Activated CD4-positive, CD25-positive, alpha-beta regulatory T cell treated with anti-CD3 and anti-CD28 coated beads, Interleukin-2, amount 50 U/mL, for 24 hours (primary cell): ENCODE results near the gene B4GALT7.

ENCODE experiments used
- ATAC-seq, 2 donors: fragments of 150-1000 bp; cut with Tn5 transposase; one replicate each; pipeline ENCODE4 v1.10.0; 2021; ENCODE audit warnings: mild to moderate bottlenecking in 1 of 2, moderate library complexity in 1 of 2

The B4GALT7 gene

DNA sequence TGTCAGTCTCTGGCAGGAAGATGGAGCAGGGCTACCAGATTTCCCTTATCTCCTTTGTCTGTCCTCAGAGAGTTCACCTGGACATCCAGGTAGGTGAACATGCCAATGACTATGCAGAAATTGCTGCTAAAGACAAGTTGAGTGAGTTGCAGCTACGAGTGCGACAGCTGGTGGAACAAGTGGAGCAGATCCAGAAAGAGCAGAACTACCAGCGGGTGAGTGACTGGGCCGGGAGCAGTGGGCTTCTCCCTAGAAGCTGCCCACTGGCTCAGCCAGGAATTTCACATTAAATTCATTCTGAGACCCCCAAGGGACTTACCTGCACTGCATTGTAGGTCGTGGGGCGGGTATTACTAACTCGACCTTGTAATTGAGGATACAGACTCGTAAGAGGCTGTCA, 5.9 kb upstream of the B4GALT7 start:
- no peak for ATAC-seq

GRCh38 chr5:177595026-177595585, 4.8 kb upstream of the B4GALT7 start:
- ATAC-seq: no peak

DNA sequence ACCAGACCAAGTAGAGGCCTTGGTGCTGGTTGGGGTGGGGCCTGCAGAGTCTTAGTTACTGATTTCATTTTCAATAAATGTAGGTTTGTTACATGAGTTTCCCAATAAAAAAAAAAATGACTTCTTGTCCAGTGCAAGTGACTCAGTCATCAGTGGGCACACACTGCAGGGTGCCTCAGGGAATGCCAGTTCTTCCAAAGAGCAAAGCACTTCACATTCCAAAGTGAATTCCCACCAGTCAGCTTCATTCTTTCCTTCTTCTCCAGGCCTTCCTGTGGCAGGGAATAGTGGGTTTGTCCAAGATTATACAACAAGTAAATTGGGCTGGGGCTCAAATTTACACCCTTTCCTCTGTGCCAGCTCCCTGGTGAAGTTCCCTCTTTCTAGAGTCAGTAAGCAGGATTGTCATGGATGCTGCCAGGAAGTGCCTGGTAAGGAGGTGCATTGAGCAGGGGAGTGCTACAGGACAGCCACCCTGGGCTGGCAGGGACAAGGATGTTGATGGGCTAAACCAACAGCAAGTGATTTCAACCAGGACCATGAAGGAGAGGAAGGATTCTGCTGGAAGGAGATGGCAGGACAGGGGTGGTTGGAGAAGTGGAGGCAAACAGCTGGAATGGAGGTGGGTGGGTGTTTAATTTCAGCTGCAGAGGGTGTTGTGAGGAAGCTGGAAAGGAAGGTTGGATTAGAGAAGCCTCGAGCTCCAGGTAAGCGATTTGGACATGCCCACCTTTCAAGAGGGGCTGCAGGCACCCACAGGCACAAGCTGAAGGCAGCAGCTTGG, 3.7 kb upstream of the B4GALT7 start:
- no peak for ATAC-seq

- ATAC-seq: no peak
Observed at GRCh38 chr5:177596775-177597238, 3.1 kb upstream of the B4GALT7 start.

DNA sequence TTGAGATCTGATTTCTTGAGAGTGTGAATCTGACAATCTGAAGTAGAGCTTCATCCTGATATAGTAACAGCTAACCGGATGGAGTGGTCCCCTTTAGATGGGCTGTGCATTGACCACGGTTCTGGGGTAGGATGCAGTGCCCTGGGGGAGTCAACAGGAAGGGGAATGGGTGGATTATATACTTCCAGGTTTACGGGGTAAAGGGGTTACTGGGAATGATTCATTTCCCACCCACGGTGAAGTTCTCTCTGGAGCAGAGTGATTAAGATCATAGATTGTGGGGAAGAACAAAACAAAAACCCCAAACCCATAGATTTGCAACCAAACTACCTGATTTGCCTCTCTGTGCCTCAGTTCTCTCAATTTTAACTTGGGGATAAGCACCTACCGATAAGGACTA, 1.5 kb upstream of the B4GALT7 start:
- no peak for ATAC-seq

DNA sequence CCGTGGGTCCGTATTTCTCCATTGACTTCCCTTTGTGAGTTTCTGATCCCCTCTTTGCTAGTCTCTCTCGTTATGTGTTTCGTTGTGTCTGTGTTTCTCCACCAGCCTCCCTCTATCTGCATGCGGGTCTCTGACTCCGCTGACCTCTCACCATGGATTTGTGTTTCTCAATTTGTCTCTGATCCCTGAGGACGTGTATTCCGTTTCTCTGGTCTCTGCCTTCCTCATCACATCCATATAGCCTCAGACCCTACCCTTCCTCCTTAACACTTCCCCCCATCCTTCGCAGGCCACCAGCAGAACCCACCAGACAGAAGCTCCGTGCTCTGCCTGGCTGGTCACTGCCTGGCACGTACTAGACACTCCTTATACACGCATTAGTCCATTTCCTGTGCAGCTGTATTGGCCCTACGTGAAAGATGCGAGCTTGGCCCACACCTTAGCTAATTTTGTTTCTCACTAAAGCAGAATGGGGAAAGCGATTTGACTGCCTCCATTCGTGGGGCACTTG, 631 bp downstream of the B4GALT7 start:
- no peak for ATAC-seq

- ATAC-seq: no peak
Observed at GRCh38 chr5:177601126-177601525, 1.2 kb downstream of the B4GALT7 start.

GRCh38 chr5:177601577-177602457, 1.9 kb downstream of the B4GALT7 start:
- ATAC-seq: no peak

DNA sequence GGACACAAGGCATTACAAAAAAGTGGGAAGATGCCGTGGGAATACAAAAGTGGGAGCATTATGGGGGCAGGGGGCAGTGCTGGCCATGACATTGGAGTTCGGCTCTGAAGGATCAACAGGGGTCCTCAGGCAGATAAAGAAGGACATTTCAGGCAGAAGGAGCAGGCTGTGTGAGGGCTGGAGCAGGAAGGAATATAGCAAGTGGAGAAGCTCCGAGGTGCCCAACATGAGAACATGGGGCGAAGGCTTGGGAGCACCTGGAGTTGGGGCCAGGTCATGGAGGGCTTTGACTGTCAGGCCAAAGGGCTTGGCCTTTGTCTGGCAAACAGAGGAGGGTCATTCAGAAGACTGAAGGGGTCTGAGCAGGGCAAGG, 2.5 kb downstream of the B4GALT7 start:
- no peak for ATAC-seq

GRCh38 chr5:177603631-177604030, 3.7 kb downstream of the B4GALT7 start:
- no peak for ATAC-seq

DNA sequence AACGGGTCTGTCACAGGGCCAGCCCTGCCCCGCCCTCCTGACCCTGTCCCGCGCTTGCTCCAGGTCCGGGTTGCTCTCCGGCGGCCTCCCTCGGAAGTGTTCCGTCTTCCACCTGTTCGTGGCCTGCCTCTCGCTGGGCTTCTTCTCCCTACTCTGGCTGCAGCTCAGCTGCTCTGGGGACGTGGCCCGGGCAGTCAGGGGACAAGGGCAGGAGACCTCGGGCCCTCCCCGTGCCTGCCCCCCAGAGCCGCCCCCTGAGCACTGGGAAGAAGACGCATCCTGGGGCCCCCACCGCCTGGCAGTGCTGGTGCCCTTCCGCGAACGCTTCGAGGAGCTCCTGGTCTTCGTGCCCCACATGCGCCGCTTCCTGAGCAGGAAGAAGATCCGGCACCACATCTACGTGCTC, 4.2 kb downstream of the B4GALT7 start:
- ATAC-seq: no peak

DNA sequence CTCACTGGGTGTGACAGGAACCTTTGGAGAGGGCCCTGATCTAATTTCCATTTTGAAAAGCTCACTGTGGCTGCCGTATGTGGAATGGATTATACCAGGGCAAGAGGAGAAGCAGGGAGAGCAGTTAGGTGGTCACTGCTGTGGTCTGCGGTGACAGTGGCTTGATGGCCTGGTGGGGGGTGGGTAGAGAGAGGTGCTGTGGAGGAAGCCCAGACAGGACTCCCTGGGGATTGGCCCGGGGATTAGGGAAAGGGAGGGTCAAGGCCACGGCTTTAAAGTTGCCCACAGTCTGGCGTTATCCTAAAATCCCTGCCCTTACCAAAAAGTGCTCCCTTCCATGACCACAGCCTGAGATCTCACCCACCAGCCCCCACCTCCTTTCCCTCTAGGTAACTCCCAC, 4.7 kb downstream of the B4GALT7 start:
- no peak for ATAC-seq

DNA sequence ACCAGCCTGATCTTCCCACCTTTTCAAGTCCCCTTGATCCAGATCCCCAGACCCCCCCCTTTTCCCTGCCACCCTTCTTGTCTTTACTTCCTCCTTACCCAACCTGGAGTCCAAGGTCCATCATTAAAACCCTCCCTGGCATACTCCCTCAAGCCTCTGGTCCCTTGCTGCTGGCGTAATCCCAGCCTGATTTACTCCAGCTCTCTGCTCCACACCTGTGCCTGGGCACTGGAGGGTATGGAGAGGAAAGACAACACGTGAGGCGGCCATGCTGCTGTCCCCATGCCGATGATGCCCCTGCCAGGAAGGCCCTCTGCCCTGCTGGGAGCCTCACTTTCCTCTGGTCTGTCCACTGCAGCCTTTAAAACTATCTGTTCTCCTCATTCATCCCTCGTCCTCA, 5.1 kb downstream of the B4GALT7 start:
- ATAC-seq: no peak

GRCh38 chr5:177605667-177606066, 5.7 kb downstream of the B4GALT7 start:
- no peak for ATAC-seq

- no peak for ATAC-seq
Observed at GRCh38 chr5:177606071-177607051, 6.4 kb downstream of the B4GALT7 start.

DNA sequence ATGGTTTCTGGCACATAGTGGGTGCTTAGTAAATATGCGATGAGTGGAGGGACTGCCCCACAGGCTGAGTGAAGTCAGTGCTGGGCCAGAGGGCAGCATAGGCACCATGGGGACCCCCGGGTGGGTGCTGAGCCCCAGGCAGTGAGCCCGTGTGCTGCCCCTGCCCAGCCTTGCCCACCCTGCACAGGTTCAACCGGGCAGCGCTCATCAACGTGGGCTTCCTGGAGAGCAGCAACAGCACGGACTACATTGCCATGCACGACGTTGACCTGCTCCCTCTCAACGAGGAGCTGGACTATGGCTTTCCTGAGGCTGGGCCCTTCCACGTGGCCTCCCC, 7.2 kb downstream of the B4GALT7 start:
- ATAC-seq: no peak

GRCh38 chr5:177607452-177608192, 7.7 kb downstream of the B4GALT7 start:
- peak; percentile 77 to 84 for ATAC-seq

- ATAC-seq: no peak
Observed at GRCh38 chr5:177608243-177609075, 8.5 kb downstream of the B4GALT7 start.

- ATAC-seq: no peak
Observed at GRCh38 chr5:177609076-177610059, 9.4 kb downstream of the B4GALT7 start.
